ENCODE measurements around the gene AGTR1.

The AGTR1 gene

GRCh38 chr3:148697306-148698189 is at the start of gene AGTR1:
Gene AGTR1, plus strand, starts transcription at chr3:148697903. Its CDS starts 43,133 bp downstream, at chr3:148741036.
- DNase-seq (ENCODE audit: low spot score), result no peak

DNA sequence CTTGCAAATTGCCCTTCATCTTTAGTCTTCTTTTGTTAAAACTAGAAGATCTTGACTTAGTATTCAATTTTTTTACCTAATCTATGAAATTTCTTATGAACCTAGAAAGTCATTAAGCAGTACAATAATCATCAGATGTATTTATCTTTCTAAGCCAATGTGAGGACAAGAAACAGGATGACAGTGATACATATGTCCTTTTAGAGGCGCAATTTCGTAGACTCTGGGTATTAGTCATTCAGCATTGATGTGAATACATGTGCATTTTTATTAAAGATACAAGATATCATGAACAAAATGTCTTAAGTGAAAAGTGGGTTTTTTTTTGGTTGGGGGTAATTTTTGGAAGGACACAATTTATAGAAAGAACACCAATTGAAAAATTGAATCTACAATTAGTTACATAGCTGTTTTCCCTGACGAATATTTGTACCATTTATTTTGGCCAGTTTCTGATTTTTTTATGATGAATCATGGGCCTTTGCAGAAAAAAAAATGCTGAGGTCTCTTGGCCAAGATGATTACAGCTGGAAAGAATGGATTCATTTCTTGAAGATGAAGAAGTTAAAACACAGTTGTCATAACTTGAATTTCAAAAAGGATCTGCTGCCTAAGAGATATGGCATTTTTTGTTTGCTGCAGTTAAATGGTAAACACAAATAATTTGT is 48.9 kb upstream of the AGTR1 start:
- no peak for DNase-seq (ENCODE audit: low spot score)

- no peak for DNase-seq (ENCODE audit: low spot score)
These were observed 46.2 kb upstream of the AGTR1 start for GRCh38 chr3:148651549-148651948.

DNA sequence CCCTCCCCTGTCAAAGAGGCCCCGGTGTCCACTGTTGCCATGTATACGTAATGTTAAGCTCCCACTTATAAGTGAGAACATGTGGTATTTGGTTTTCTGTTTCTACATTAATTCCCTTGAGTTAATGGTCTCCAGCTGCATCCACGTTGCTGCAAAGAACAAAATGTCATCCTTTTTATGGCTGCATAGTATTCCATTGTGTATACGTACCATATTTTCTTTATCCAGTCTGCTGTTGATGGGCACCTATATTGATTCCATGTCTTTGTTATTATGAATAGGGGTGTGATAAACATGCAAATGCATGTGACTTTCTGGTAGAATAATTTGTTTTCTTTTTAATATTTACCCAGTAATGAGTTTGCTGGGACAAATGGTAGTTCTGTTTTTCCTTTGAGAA is 43.3 kb upstream of the AGTR1 start:
- no peak for DNase-seq (ENCODE audit: low spot score)

GRCh38 chr3:148657470-148657869 is 40.2 kb upstream of the AGTR1 start:
- no peak for DNase-seq (ENCODE audit: low spot score)

DNA sequence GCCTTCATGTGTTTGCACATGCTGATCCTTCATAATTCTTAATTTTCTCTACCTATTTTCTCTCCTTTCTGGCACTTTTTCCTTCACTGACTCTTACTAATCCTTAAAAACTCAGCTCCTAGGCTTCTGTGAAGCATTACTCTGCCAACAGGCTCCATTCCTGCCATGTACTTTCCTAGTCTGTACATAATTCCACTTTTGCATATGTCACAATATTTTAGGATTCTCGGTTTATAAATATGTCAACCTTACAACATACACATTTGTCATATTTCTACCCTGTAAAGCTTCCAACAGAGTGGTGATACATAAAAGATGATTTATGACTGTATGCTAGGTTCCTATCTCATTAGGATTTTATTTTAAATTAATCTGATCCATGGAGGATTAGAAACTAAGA is 38.2 kb upstream of the AGTR1 start:
- DNase-seq (ENCODE audit: low spot score), result no peak

- DNase-seq (ENCODE audit: low spot score), result no peak
These were observed 17.4 kb upstream of the AGTR1 start for GRCh38 chr3:148680289-148680688.

- DNase-seq (ENCODE audit: low spot score), result no peak
These were observed 16.6 kb upstream of the AGTR1 start for GRCh38 chr3:148681080-148681479.

- no peak for DNase-seq (ENCODE audit: low spot score)
These were observed 14.7 kb upstream of the AGTR1 start for GRCh38 chr3:148682997-148683396.

- DNase-seq (ENCODE audit: low spot score), result no peak
These were observed 3.6 kb upstream of the AGTR1 start for GRCh38 chr3:148694116-148694515.

DNA sequence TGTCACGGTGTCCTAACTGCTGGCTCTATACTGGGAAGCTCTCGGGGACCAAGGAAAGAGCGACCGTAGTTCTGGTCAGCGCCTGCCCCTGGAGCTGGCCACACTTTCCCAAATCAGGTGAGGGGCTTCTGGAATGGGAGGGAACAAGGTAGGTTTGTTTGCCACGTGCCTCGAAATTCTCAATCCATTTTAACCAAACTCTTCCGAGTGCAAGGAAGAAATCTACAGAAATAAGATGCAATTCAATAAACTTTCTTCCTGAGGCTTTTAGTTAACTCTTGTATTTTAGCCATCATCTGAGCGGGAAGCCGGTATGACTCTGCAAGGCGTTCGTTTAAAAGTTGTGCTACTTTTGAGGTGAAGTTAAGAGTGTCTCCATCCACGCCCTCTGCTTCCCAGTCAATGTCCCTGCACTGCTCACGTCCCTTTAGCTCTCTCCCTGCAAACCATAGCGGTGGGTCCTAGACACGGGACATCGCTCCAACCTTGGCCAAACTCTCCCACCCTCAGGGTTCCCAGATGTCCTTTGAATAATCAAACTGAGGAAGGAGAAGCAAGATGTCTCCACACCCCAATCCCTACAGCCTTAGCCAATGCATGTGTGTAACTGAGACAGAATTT is 597 bp downstream of the AGTR1 start:
- DNase-seq (ENCODE audit: low spot score), result no peak

GRCh38 chr3:148705314-148705713 is 7.6 kb downstream of the AGTR1 start:
- DNase-seq (ENCODE audit: low spot score), result no peak

- no peak for DNase-seq (ENCODE audit: low spot score)
These were observed 10.1 kb downstream of the AGTR1 start for GRCh38 chr3:148707601-148708380.

DNA sequence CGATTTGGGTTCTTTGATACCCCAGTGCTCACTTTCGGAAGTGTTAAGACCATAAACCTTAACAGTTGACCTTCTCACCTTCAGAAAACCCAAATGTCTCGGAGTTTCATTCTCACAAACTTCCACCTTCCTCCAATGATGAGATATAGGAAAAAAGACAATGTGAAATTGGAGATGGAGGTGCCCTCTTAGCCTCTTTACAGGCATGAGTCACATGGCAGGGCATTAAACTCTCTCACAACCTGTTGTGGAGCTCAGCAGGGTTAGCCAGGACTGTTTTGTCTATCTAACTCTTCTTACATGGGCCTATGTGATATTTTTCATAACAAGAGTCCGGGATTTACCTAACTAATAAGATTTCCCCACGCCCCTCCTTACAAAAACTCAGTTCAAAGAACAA is 10.7 kb downstream of the AGTR1 start:
- DNase-seq (ENCODE audit: low spot score), result no peak

DNA sequence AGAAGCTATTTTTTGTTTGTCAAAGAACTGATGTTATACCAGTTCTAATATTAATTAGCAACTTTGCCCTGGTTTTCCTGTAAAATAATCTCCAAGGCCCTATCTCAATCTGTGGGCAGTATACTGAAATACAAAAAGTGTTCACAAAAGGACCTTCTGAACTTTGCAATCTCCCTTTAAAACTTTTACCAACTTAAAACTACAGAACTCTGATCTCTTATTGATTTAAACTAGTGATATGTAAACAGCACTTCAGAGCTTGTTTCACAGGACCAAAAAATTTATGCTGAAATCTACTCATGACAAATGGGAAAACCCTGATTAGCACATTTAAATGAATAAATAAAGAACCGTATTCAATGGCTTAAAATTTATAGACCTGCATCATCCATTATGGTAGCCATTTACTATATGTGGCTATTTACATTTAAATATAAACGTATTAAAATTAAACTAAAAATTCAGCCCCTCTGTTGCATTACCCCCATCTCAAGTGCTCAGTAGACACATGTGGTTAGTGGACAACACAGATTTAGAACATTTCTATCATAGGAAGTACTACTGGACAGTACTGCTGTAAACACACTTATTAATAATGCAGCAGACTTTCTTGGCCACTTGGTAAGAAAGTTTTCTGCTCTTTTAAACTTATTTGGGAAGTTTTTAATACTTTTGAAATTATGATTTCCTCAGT is 12.0 kb downstream of the AGTR1 start:
- DNase-seq (ENCODE audit: low spot score), result no peak

- no peak for DNase-seq (ENCODE audit: low spot score)
These were observed 13.0 kb downstream of the AGTR1 start for GRCh38 chr3:148710665-148711064.

DNA sequence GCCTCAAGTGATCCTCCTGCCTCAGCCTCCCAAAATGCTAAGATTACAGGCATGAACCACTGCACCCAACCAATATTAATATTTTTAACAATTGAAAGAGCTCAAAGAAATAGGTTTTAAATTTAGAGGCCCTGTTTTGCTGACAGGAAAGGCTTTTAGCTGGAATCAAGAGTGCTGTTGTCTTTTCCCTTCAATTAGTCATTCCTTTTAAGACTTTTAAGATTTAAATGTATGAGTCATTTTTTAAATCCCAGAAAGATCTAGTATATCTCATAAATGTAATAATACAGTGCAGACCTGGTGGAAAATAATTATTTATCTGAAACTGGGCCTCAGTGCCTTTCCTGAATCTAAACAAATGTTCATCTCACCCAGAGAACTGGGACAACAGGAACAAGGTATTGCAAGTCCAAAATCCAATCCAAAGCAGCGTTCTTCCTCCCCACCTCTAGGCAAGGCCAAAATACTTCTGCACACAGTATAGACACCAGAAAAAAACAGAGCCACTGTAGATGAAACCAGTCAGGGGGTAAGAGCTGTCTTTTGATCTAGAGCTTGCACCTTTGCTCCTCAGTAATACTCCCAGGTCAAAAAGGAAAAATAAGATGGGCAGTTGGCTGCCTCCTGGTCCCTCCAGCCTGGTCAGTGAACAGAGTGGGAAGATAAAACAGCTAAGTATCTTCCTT is 14.4 kb downstream of the AGTR1 start:
- DNase-seq (ENCODE audit: low spot score), result no peak

DNA sequence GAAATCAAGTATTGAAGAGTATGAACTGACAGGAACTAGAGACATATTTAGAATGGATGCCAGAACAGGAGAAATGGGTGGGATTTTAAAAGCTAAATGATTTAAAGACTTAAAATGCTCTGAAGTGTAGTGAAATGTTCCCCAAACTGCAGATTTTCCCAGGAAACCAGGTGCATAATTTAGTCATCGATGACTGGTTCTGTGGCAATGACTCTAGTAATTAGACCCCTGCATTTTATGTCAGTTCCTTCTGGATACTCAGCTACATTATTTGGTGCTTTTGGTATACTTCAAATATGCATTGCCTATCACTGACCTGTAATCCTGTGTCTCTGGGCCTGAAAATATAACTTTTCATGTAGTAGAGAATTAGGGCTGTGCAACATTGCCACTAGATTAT is 16.8 kb downstream of the AGTR1 start:
- no peak for DNase-seq (ENCODE audit: low spot score)

DNA sequence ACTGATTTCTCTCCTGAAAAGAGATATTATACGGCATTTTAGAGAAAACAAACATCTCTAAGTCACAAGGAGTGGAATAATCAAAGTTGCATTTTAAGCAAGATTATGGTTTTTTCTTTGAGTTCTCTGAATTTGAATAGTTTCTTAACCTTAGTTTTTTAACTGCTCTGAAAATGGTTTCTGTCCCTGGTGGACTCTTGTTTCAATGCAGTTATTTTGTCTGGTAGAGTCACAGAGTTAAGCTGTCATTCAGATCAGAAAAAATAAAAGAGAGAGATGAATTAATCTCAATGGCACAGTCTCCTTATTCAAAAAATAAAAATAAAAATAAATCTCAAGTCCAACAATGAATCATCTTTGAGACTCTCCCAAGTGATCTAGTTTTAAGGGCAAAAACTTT is 19.0 kb downstream of the AGTR1 start:
- no peak for DNase-seq (ENCODE audit: low spot score)

DNA sequence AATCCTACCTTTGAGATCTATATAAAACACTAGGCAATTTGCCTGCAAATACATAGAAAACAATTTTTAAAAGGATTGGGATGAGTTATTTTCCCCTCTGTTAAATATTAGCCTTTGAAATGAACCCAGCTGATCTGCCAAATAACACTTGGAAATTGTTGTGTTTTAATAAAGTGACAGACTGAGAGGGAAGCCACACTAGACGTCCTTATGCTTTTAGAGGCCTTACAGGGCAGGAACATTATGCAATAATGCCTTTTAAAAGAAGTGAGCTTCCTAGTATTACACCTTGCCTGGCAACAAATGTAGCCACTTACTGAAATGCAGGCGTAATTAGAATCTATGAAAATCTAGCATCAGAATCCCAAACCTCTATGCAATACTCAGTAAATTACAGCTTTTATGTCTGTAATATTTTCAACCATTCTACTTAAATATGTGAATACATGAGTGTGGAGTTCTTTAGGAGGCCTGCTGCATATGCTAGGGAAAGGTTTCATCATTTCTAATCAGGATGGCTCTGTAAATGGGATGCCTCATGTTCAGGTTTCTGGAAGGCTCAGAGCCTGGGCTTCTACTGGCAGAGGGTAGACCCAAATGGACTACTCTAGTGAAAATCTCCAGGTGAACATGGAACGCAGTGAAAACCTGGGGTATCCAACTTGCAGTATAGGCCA is 20.3 kb downstream of the AGTR1 start:
- DNase-seq (ENCODE audit: low spot score), result no peak

All from CD4-positive, alpha-beta T cell treated with Interleukin-6 at 100 ng/mL for 8 hours (primary cell).